Ovary (tissue), 3 donors: ENCODE data around the gene MYO1A.

Source experiments
- CTCF ChIP-seq, 3 donors: fragments of 450-650 bp in 2 of 3; fragments of 200-600 bp in 1 of 3; IDR thresholded peaks; one replicate each; pipeline versions ENCODE4 v1.5.1 to v1.8.0; 2016 to 2022; ENCODE audit warnings: antibody characterized with exemption in 3 of 3, mild to moderate bottlenecking in 1 of 3
- POLR2A ChIP-seq: fragments of 450-650 bp; IDR thresholded peaks from one replicate; pipeline ENCODE4 v1.6.1; 2017; ENCODE audit warnings: antibody characterized with exemption, mild to moderate bottlenecking, moderate library complexity
- donor health status: DM: no; HTN: no; CAD: no.

GRCh38 chr12:57044468-57044867 is 5.5 kb downstream of the MYO1A start:
- TF ChIP-seq CTCF (IDR thresholded peaks at IDR 0.05) (no peak), POLR2A (no peak)
